Measurements from ENCODE around the gene IFIT2. TPM values are rescaled to one million over a fixed set of nuclear protein-coding genes. Genes with fewer than 3 reads are reported as not detected.
A peak's percentile ranks its signal among the peaks of the same experiment; 100 is the strongest.
"Not testable (repeated sequence)": the region's sequence is repeated elsewhere in the genome, so short reads cannot be mapped to it uniquely, and the experiment has no call there.

Gene IFIT2
- total RNA-seq, 2 donors from 2014 or later: 4.1 TPM

GRCh38 chr10:89329151-89329550 is 27.3 kb downstream of the IFIT2 start:
- Histone ChIP-seq H3K36me3 (no peaks in the 10 kb centered on the region), H3K4me1 (replicated peaks) (no peaks in the 10 kb centered on the region), H3K27me3 (replicated peaks; ENCODE audit: insufficient read depth) (no peaks in the 10 kb centered on the region), H3K4me3 (no peak overlapping the region), H3K27ac (no peak overlapping the region), H3K9me3 (no peaks in the 10 kb centered on the region)
- TF ChIP-seq CTCF (IDR thresholded peaks at IDR 0.05): no peak
- no peak for TF ChIP-seq POLR2A (IDR thresholded peaks at IDR 0.05)
- TF ChIP-seq POLR2AphosphoS5 (IDR thresholded peaks at IDR 0.05): no peak
- no peak for DNase-seq (ENCODE audit: low spot score)
- intact Hi-C loops (cut with DNase I): no loop called here
- WGBS: 93% methylated on average over 2 of the region's 2 CpGs

- H3K4me1 ChIP-seq (replicated peaks); H3K4me3 ChIP-seq; H3K27me3 ChIP-seq (replicated peaks; ENCODE audit: insufficient read depth); H3K36me3 ChIP-seq; H3K27ac ChIP-seq; H3K9me3 ChIP-seq; intact Hi-C loops (cut with DNase I); DNase-seq (ENCODE audit: low spot score): not testable (repeated sequence)
- 85% methylated on average over 3 of the region's 3 CpGs for WGBS
Observed at GRCh38 chr10:89330014-89330413, 28.2 kb downstream of the IFIT2 start.

- Histone ChIP-seq H3K9me3 (no peaks in the 10 kb centered on the region), H3K4me3 (no peak overlapping the region), H3K27ac (no peak overlapping the region), H3K27me3 (replicated peaks; ENCODE audit: insufficient read depth) (no peaks in the 10 kb centered on the region), H3K36me3 (no peaks in the 10 kb centered on the region), H3K4me1 (replicated peaks) (no peaks in the 10 kb centered on the region)
- TF ChIP-seq CTCF (IDR thresholded peaks at IDR 0.05): no peak
- TF ChIP-seq POLR2A (IDR thresholded peaks at IDR 0.05): no peak
- TF ChIP-seq POLR2AphosphoS5 (IDR thresholded peaks at IDR 0.05): no peak
- intact Hi-C loops (cut with DNase I): no loop called here
- no peak for DNase-seq (ENCODE audit: low spot score)
Observed at GRCh38 chr10:89330537-89331212, 28.8 kb downstream of the IFIT2 start.

- H3K36me3 ChIP-seq; intact Hi-C loops (cut with DNase I); DNase-seq (ENCODE audit: low spot score); H3K27me3 ChIP-seq (replicated peaks; ENCODE audit: insufficient read depth); H3K9me3 ChIP-seq; H3K4me1 ChIP-seq (replicated peaks): not testable (repeated sequence)
- WGBS: 80% methylated on average over 14 of the region's 14 CpGs
- Histone ChIP-seq H3K4me3 (peak overlapping the region in 1 of 2 donors; percentile 20), H3K27ac (peak overlapping the region in 1 of 2 donors; percentile 52)
Observed at GRCh38 chr10:89331487-89332122, 29.8 kb downstream of the IFIT2 start.

GRCh38 chr10:89332123-89332633 is 30.3 kb downstream of the IFIT2 start:
- TF ChIP-seq POLR2A (IDR thresholded peaks at IDR 0.05) (no peak), POLR2AphosphoS5 (IDR thresholded peaks at IDR 0.05) (peak; percentile 65), CTCF (IDR thresholded peaks at IDR 0.05) (no peak)
- DNase-seq (ENCODE audit: low spot score): no peak

GRCh38 chr10:89335226-89335625 is 33.4 kb downstream of the IFIT2 start:
- intact Hi-C loops (cut with DNase I): no loop called here
- 93% methylated on average over 3 of the region's 3 CpGs for WGBS
- no peak for TF ChIP-seq POLR2A (IDR thresholded peaks at IDR 0.05)
- no peak for TF ChIP-seq POLR2AphosphoS5 (IDR thresholded peaks at IDR 0.05)
- TF ChIP-seq CTCF (IDR thresholded peaks at IDR 0.05): no peak
- Histone ChIP-seq H3K4me3 (no peak overlapping the region), H3K4me1 (replicated peaks) (no peaks in the 10 kb centered on the region), H3K9me3 (no peaks in the 10 kb centered on the region), H3K27me3 (replicated peaks; ENCODE audit: insufficient read depth) (no peaks in the 10 kb centered on the region), H3K36me3 (no peaks in the 10 kb centered on the region), H3K27ac (no peak overlapping the region)
- no peak for DNase-seq (ENCODE audit: low spot score)

More at GRCh38 chr10:89332123-89332633, 30.3 kb downstream of the IFIT2 start:
- Histone ChIP-seq H3K4me1 (replicated peaks) (no peaks in the 10 kb centered on the region), H3K9me3 (no peaks in the 10 kb centered on the region), H3K4me3 (peak overlapping the region; percentile 5 to 20), H3K27me3 (replicated peaks; ENCODE audit: insufficient read depth) (no peaks in the 10 kb centered on the region), H3K36me3 (no peaks in the 10 kb centered on the region), H3K27ac (peak overlapping the region; percentile 52 to 58)
- 7% methylated on average over 5 of the region's 5 CpGs for WGBS
- intact Hi-C loops (cut with DNase I): no loop called here
